HG03460 (cell line): ENCODE results near the gene TDRKH.
A peak's percentile ranks its signal among the peaks of the same experiment; 100 is the strongest.
"Not testable (repeated sequence)": the region's sequence is repeated elsewhere in the genome, so short reads cannot be mapped to it uniquely, and the experiment has no call there.

Source experiments
- ATAC-seq: cut with Tn5 transposase; IDR thresholded peaks from one replicate; pipeline ENCODE4 v1.9.1; 2021; ENCODE audit not compliant: unreplicated experiment

The TDRKH gene

GRCh38 chr1:151768351-151769066, 21.8 kb downstream of the TDRKH start:
- not testable (repeated sequence) for ATAC-seq

DNA sequence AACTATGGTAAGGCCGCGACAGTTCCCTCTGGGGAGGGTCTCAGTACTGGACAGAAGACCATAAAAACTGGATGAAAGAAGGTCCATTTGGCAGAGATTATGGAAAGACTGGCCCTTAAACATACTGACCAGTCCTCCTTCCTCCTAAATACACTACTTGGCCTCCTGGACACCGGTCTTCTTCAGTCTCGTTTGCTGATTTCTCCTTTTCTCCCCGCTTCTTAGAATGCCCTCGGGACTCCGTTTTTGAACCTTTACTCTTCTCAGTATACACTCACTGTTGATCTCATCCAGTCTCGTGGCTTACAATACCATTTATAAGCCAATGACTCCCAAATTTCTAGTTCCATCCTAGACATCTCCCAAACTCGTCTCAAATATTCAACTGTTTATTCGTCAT, 26.3 kb downstream of the TDRKH start:
- no peak for ATAC-seq

GRCh38 chr1:151762941-151763921, 27.1 kb downstream of the TDRKH start, which contains the start of gene MRPL9:
Gene MRPL9 (minus strand): TSS chr1:151763496. CDS start chr1:151763479, 17 bp downstream.
- peak; percentile 99 for ATAC-seq

DNA sequence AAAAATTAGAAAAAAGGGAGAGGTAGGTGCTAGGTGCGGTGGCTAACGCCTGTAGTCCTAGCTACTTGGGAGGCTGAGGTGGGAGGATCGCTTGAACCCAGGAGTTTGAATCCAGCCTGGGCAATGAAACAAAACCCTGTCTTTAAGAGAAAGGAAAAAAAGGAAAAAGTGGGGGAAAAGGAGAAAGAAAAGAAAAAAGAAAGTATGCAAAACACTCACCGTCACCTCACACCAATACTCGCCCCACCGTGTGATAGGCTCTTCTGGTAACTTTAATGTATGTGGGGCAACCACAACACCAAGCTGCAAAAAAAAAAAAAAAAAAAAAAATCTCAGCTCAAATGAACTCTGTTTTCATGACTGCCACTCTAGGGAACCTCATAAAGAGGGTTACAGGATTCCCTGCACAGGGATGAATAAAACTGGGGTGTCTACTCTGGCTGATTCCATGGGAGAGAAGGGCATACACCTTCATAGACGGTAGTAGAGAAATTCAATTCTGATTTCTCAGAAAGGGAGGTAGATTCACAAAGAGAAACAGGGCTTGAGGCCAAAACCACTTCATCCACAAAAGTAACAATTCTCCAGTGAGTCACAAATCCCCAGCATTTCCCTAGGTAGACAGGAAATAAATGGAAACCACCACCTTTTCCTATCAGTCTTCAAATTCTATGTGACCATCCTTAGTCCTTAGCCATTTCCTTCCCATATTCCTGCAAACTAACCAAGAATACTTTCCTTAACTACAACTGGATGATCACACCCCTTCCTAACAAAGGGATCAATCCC, 29.5 kb downstream of the TDRKH start:
- no peak for ATAC-seq

DNA sequence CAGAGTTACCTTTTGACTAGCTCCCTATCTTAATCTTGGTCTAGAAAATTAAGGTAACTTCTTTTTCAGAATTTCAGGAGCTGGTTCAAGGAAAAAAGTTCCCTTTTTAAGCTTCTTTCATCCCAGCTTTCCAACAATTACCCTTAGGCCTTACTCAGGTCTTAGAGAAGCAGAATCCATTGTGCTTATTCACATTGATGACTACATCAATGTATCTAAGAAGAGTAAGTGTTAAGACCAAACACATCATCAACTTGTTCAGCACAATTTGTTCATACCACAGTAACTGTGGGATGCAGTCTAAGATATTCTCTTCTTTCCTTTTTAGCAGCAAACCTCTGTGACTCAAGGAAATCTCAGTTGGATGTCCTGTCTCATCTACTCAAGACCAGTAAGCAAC, 31.1 kb downstream of the TDRKH start:
- no peak for ATAC-seq

DNA sequence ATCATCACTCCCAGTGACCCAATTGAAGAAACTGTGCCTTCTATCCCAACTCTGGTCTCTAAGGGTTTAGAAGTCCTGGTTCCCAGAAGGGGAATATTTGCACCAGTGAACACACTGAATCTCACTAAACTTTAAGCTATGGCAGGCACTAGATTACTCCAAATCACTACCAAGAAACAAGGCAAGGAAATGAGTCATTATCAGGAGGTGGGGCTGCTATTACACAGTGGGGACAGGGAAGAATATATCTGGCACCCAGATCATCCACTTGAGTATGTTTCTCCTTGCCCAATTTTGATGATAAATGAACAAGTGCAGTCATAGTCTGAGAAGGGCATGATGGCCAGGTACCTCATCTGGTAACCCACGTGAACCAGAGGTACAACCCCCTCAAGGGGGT, 34.0 kb downstream of the TDRKH start:
- no peak for ATAC-seq

GRCh38 chr1:151741516-151741915, 48.8 kb downstream of the TDRKH start:
- ATAC-seq = no peak

DNA sequence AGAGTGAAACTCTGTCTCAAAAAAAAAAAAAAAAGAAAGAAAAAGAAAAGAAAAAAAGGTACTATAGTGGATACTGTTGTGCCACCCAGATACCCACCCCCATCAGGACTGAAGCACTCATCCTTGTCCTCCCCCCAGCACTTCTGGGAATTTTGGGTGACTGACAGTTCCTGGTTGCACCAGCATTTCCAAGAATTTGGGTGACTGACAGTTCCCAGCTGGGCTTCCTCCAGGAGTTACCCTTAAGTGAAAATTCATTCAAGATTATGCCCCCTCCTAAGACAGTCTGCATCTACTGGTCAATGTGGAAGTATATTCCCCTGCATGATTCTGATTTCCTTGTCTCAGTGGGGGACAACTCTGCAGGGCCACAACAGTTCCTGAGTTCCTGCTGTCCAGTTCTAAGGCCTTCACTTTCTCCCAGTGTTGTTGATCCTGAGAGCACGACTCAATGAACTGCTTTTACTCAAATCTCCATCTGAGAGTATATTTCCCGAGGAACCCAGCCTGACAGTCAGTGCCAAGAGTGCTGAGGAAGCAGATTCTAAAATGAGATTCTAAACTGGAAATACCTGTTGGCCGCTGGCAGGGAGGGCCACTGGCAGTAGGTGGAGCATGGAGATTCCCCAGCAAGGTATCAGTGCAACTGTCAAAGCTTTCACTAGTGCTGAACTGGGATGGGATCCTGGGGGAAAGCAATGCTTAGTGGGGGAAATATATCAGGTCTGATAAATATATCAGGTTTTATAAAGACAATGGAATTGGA, 50.5 kb downstream of the TDRKH start:
- ATAC-seq = no peak

GRCh38 chr1:151737479-151737878, 52.8 kb downstream of the TDRKH start:
- ATAC-seq = no peak

DNA sequence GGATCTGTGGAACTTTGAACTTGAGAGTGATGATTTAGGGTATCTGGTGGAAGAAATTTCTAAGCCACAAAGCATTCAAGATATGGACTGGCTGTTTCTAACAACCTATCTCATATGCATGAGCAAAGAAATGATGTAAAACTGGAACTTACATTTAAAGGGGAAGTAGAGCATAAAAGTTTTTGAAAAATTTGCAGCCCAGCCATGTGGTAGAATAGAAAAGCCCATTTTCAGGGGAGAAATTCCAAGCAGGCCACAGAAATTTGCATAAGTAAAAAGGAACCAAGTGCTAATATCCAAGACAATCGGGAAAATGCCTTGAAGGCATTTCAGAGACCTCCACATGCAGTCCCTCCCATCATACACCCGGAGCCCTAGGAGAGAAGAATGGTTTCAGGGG, 53.3 kb downstream of the TDRKH start:
- ATAC-seq = no peak

DNA sequence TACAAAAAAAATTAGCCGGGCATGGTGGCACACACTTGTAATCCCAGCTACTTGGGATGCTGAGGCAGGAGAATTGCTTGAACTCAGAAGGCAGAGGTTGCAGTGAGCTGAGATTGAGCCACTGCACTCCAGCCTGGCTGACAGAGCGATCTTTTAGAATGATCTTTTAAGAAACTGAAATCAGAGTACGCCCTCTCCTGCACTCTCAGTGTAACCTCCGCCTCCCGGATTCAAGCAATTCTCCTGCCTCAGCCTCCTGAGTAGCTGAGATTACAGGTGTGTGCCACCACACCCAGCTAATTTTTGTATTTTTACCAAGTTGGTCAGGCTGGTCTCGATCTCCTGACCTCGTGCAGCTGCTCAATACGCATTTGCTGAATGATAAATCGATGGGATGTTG, 56.3 kb downstream of the TDRKH start:
- not testable (repeated sequence) for ATAC-seq

DNA sequence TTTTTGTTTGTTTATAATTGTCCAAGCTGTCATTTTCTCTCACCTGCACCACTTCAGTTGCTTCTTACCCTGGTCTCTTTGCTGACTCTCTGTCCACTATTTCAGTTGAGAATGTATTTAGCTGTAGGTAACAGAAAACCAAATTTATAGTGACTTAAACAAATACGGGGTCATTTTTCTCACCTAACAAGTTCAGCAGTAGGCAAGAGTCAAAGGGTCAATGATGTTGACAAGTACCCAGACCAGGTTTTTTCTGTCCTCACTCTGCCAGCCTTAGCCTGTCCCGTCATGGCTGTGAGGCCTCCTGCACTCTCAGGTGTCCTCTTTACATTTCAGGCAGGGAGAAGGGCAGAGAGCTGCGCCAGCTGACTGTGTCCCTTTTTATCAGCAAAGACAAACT, 57.2 kb downstream of the TDRKH start:
- ATAC-seq = no peak

GRCh38 chr1:151729966-151730291, 60.4 kb downstream of the TDRKH start:
- ATAC-seq = no peak

DNA sequence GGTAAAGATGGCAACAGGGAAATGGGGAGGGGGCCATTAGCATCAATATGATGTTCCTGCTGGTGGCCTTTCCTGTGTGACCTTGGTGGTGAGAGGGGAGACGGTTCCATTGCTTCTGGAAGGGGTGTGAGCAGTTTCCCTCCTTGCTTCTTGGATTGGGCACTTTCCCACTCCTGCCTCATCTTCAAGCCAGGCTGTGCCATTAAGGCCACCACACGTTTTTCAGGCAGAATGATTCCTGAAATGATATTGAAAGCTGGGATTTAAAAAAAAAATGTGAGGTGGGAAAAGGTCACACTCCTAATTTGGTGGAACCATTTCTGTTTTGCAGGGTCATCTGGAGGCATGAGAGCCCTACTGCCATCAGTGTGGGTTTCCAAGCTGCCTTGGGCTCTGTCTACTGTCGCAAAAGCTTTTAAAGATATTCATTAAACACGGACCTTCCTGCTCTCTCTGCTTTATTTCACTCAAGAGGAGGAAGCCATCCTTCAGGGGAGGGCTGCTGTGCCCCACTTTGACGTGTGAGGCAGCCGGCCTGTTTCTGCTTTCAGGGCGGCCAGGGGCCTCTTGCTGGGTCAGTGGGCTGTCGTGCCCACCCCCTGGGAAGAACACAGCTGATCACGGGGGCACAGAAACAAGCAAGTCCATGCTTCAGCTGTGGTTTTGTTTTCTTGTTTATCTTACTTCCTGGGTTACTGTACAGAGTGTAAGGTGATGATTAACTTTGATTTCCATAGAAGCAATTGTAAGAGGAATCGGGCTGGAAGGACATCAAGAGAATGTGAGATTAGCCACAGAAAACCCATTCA, 60.9 kb downstream of the TDRKH start:
- no peak for ATAC-seq

GRCh38 chr1:151728151-151729054, 61.9 kb downstream of the TDRKH start:
- no peak for ATAC-seq

GRCh38 chr1:151723726-151724370, 66.5 kb downstream of the TDRKH start:
- no peak for ATAC-seq
